ENCODE data around the gene PKP2. TPM values are rescaled to one million over a fixed set of nuclear protein-coding genes. Genes with fewer than 3 reads are reported as not detected.

Gene PKP2
- total RNA-seq, 6 experiments from 2014 or later: 17.2 to 54.7 (median 23.8) TPM

DNA sequence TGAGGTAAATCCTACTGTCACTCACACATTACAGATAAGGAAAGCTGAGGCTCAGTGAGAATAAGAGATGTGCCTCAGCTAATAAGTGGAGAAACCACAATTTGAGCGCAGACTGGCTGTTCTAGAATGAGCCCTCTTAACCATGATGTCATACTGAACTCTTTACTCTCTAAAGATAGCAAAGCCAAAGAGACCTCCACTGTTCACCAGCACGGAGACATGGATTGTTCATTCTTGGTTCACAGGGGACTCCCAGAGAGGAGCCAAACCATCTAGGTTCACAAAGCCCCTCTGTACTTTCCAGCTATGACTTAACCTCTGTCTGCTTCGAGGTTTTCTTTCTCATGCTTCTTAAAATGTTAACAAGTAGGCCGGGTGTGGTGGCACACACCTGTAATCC lies 108.2 kb downstream of the PKP2 start:
- no peaks in the 10 kb centered on the region for H3K27me3 ChIP-seq
- no peak overlapping the region for H3K4me3 ChIP-seq
- H3K36me3 ChIP-seq: peaks cover 0 to 19% (median 2%) of the 10 kb centered on the region in 4 donors
- H3K4me1 ChIP-seq: no peaks in the 10 kb centered on the region
- DNase-seq (no peak), ATAC-seq (no peak)
- no peaks in the 10 kb centered on the region for H3K9me3 ChIP-seq
- TF ChIP-seq, protein P1, sequence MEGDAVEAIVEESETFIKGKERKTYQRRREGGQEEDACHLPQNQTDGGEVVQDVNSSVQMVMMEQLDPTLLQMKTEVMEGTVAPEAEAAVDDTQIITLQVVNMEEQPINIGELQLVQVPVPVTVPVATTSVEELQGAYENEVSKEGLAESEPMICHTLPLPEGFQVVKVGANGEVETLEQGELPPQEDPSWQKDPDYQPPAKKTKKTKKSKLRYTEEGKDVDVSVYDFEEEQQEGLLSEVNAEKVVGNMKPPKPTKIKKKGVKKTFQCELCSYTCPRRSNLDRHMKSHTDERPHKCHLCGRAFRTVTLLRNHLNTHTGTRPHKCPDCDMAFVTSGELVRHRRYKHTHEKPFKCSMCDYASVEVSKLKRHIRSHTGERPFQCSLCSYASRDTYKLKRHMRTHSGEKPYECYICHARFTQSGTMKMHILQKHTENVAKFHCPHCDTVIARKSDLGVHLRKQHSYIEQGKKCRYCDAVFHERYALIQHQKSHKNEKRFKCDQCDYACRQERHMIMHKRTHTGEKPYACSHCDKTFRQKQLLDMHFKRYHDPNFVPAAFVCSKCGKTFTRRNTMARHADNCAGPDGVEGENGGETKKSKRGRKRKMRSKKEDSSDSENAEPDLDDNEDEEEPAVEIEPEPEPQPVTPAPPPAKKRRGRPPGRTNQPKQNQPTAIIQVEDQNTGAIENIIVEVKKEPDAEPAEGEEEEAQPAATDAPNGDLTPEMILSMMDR (IDR thresholded peaks at IDR 0.05): no peak
- TF ChIP-seq POLR2A (IDR thresholded peaks at IDR 0.05): no peak
- H3K27ac ChIP-seq: no peak overlapping the region
- intact Hi-C loops (cut with DNase I): no loop called here
- 79% methylated on average over 4 of the region's 4 CpGs for WGBS (ENCODE audit: insufficient coverage, low coverage, low lambda C conversion rate, missing lambda C conversion rate)

DNA sequence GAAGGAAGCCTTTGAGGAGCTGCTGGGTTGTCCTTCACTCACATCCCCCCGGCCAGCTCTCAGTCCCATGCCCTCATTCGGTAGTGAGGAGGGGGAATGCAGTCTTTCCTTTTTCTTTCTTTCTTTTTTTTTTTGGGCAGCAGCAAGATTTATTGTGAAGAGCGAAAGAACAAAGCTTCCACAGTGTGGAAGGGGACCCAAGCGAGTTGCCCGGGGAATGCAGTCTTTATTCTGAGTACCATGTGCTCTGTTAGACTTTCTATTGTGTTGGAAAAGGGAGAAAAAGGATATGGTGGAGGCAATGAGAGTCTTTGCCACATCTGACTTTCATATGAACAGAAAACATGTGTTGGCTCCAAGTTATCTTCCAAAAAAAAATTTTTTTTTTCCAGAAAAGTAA lies 111.0 kb downstream of the PKP2 start:
- Histone ChIP-seq H3K9me3 (no peaks in the 10 kb centered on the region), H3K27ac (no peak overlapping the region), H3K27me3 (no peaks in the 10 kb centered on the region), H3K4me1 (no peaks in the 10 kb centered on the region), H3K36me3 (peaks cover 0 to 3% (median 0%) of the 10 kb centered on the region in 4 donors), H3K4me3 (no peak overlapping the region)
- no peak for DNase-seq
- WGBS (ENCODE audit: insufficient coverage, low coverage, low lambda C conversion rate, missing lambda C conversion rate): 74% methylated on average over 5 of the region's 5 CpGs
- ATAC-seq: no peak
- intact Hi-C loops (cut with DNase I): no loop called here
- TF ChIP-seq, protein P1 (IDR thresholded peaks at IDR 0.05): no peak
- no peak for TF ChIP-seq POLR2A (IDR thresholded peaks at IDR 0.05)

DNA sequence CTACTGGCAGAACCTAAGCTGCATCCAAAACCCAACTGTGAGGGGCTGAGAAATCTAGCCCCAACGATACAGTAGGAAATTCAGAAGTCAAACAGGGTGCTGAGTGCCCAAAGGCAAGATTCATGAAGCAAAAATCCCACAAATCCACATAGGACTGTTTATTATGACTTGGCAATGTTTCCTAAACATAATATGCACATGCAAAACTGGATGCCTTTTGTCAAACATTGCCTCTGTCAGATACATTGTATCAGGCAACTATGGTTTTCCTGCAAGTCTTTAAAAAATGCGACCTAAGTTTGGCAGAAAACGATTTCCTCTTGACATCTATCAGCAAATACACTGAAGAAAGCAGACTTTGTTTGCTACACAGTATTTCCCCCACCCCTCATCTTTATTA lies 113.5 kb downstream of the PKP2 start:
- DNase-seq: no peak
- no peaks in the 10 kb centered on the region for H3K27me3 ChIP-seq
- intact Hi-C loops (cut with DNase I): no loop called here

DNA sequence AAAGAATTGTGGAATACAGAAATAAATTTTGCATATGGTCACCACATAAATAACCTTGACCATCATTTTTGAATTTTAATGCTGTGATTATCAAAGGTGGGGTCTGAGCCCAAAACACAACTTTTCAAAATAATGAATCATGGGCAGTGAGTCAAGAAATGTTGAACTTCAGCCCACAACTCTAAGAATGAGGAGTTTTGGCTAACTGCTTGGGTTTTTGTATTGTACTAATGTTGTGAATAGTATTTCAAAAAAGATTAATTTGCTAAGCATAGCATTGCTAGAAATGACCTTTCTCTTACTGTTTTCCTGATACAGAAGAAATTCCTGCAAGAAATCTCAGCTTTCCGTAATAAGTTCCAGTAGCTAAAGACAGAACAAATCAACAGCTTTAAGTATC lies 116.5 kb downstream of the PKP2 start:
- DNase-seq (no peak), ATAC-seq (no peak)
- Histone ChIP-seq H3K27ac (no peak overlapping the region), H3K27me3 (no peaks in the 10 kb centered on the region), H3K9me3 (no peaks in the 10 kb centered on the region), H3K4me3 (no peak overlapping the region), H3K36me3 (no peaks in the 10 kb centered on the region), H3K4me1 (no peaks in the 10 kb centered on the region)
- no peak for TF ChIP-seq POLR2A (IDR thresholded peaks at IDR 0.05)
- TF ChIP-seq, protein P1 (IDR thresholded peaks at IDR 0.05): no peak
- WGBS (ENCODE audit: insufficient coverage, low coverage, low lambda C conversion rate, missing lambda C conversion rate): 44% methylated on average over 1 of the region's 1 CpG
- intact Hi-C loops (cut with DNase I): no loop called here

More for the DNA sequence above, 113.5 kb downstream of the PKP2 start:
- no peak for ATAC-seq
- no peak overlapping the region for H3K4me3 ChIP-seq
- TF ChIP-seq, protein P1 (IDR thresholded peaks at IDR 0.05): no peak
- TF ChIP-seq POLR2A (IDR thresholded peaks at IDR 0.05): no peak
- no peaks in the 10 kb centered on the region for H3K36me3 ChIP-seq
- 65% methylated on average over 3 of the region's 3 CpGs for WGBS (ENCODE audit: insufficient coverage, low coverage, low lambda C conversion rate, missing lambda C conversion rate)
- no peaks in the 10 kb centered on the region for H3K9me3 ChIP-seq
- no peaks in the 10 kb centered on the region for H3K4me1 ChIP-seq
- no peak overlapping the region for H3K27ac ChIP-seq

DNA sequence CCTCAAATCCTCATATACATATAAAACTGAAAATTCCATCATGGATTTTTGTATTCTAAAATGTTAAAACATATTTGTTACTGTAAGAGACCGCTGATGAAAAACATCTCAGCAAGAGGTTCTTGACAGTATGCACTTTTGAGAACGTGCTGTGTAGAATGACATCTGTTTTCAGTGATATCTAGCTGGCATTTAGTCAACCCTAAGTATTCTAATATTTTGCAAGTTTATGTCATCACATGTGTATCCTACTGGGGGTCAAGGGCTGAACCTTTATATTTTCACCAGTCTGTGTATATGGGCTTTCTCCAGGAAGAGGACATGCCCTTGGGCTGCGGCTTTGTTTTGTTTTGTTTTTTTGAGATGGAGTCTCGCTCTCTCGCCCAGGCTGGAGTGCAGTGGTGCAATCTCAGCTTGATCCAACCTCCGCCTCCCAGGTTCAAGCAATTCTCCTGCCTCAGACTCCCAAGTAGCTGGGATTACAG lies 118.8 kb downstream of the PKP2 start:
- Histone ChIP-seq H3K27ac (no peak overlapping the region), H3K9me3 (no peaks in the 10 kb centered on the region), H3K4me3 (no peak overlapping the region), H3K27me3 (no peaks in the 10 kb centered on the region), H3K4me1 (no peaks in the 10 kb centered on the region), H3K36me3 (no peaks in the 10 kb centered on the region)
- DNase-seq: no peak
- ATAC-seq: no peak
- intact Hi-C loops (cut with DNase I): no loop called here
- 72% methylated on average over 3 of the region's 6 CpGs for WGBS (ENCODE audit: insufficient coverage, low coverage, low lambda C conversion rate, missing lambda C conversion rate)
- no peak for TF ChIP-seq POLR2A (IDR thresholded peaks at IDR 0.05)
- TF ChIP-seq, protein P1 (IDR thresholded peaks at IDR 0.05): no peak
